DMS79 (cell line): Measurements from ENCODE around the gene TTLL11.

Source experiments
- DNase-seq: peaks from one replicate; lab custom pipeline; 2025; lab: John Stamatoyannopoulos, UW

The TTLL11 gene

GRCh38 chr9:121852651-121853616 lies 240.2 kb downstream of the TTLL11 start:
- no peak for DNase-seq

- no peak for DNase-seq
Observed at GRCh38 chr9:121852241-121852640, 240.9 kb downstream of the TTLL11 start.

GRCh38 chr9:121851641-121852091 lies 241.4 kb downstream of the TTLL11 start:
- DNase-seq, result no peak

GRCh38 chr9:121850366-121850765 lies 242.7 kb downstream of the TTLL11 start:
- DNase-seq, result no peak

- no peak for DNase-seq
Observed at GRCh38 chr9:121849554-121849953, 243.6 kb downstream of the TTLL11 start.

- DNase-seq, result no peak
Observed at GRCh38 chr9:121844562-121844961, 248.5 kb downstream of the TTLL11 start.

GRCh38 chr9:121844098-121844497 lies 249.0 kb downstream of the TTLL11 start:
- DNase-seq, result no peak

- DNase-seq, result no peak
Observed at GRCh38 chr9:121842612-121842978, 250.5 kb downstream of the TTLL11 start.

GRCh38 chr9:121841771-121842611 lies 251.1 kb downstream of the TTLL11 start:
- DNase-seq, result no peak

GRCh38 chr9:121840838-121841760 lies 252.0 kb downstream of the TTLL11 start:
- DNase-seq, result no peak

GRCh38 chr9:121839726-121840500 lies 253.2 kb downstream of the TTLL11 start:
- no peak for DNase-seq

- no peak for DNase-seq
Observed at GRCh38 chr9:121838746-121839669, 254.1 kb downstream of the TTLL11 start.

- DNase-seq, result no peak
Observed at GRCh38 chr9:121837113-121837961, 255.8 kb downstream of the TTLL11 start.

- DNase-seq, result no peak
Observed at GRCh38 chr9:121836366-121836885, 256.7 kb downstream of the TTLL11 start.

GRCh38 chr9:121835587-121836365 lies 257.3 kb downstream of the TTLL11 start:
- no peak for DNase-seq

GRCh38 chr9:121833061-121833460 lies 260.0 kb downstream of the TTLL11 start:
- DNase-seq, result no peak

- DNase-seq, result no peak
Observed at GRCh38 chr9:121831869-121832268, 261.2 kb downstream of the TTLL11 start.
